ENCODE data around the gene C20orf204. TPM values are rescaled to one million over a fixed set of nuclear protein-coding genes. Genes with fewer than 3 reads are reported as not detected.

The C20orf204 gene
- total RNA-seq: 1 to 10 TPM in 1 of 2 donors, under 1 TPM in 1; 0.64 to 3.1 TPM

- no peak within 1 kb of the TSS for H3K4me3 ChIP-seq
- TF ChIP-seq CTCF (IDR thresholded peaks at IDR 0.05) (no peak), POLR2A (IDR thresholded peaks at IDR 0.05) (no peak), POLR2AphosphoS5 (IDR thresholded peaks at IDR 0.05) (no peak)
- no peak for DNase-seq (ENCODE audit: low spot score)
- H3K9me3 ChIP-seq: no peaks in the 10 kb centered on the region
- peaks cover 3% of the 10 kb centered on the region for H3K4me1 ChIP-seq (replicated peaks)
- no peaks in the 10 kb centered on the region for H3K36me3 ChIP-seq
- H3K27ac ChIP-seq: no peak within 1 kb of the TSS
- intact Hi-C loops (cut with DNase I): no loop called here
- H3K27me3 ChIP-seq (replicated peaks; ENCODE audit: insufficient read depth): no peaks in the 10 kb centered on the region
- WGBS: 83% methylated on average over 10 of the region's 10 CpGs
Observed at GRCh38 chr20:64035933-64036345, at the start of gene C20orf204. Gene C20orf204, plus strand, starts transcription at chr20:64036182. Its CDS starts 142 bp downstream, at chr20:64036324.

- 91% methylated on average over 12 of the region's 12 CpGs for WGBS
- Histone ChIP-seq H3K4me1 (replicated peaks) (no peaks in the 10 kb centered on the region), H3K27me3 (replicated peaks; ENCODE audit: insufficient read depth) (no peaks in the 10 kb centered on the region), H3K36me3 (peaks cover 12 to 28% of the 10 kb centered on the region in 2 donors), H3K27ac (no peak overlapping the region), H3K9me3 (no peaks in the 10 kb centered on the region), H3K4me3 (no peak overlapping the region)
- TF ChIP-seq CTCF (IDR thresholded peaks at IDR 0.05) (no peak), POLR2AphosphoS5 (IDR thresholded peaks at IDR 0.05) (no peak), POLR2A (IDR thresholded peaks at IDR 0.05) (no peak)
- no peak for DNase-seq (ENCODE audit: low spot score)
- intact Hi-C loops (cut with DNase I): no loop called here
Observed at GRCh38 chr20:64000906-64001305, 35.1 kb upstream of the C20orf204 start.

- Histone ChIP-seq H3K27ac (no peak overlapping the region), H3K4me1 (replicated peaks) (no peaks in the 10 kb centered on the region), H3K27me3 (replicated peaks; ENCODE audit: insufficient read depth) (no peaks in the 10 kb centered on the region), H3K36me3 (peaks cover 12 to 28% of the 10 kb centered on the region in 2 donors), H3K4me3 (no peak overlapping the region), H3K9me3 (no peaks in the 10 kb centered on the region)
- intact Hi-C loops (cut with DNase I): no loop called here
- DNase-seq (ENCODE audit: low spot score): peak; percentile 59
- 20% methylated on average over 11 of the region's 11 CpGs for WGBS
- TF ChIP-seq POLR2AphosphoS5 (IDR thresholded peaks at IDR 0.05): peak; percentile 52
- TF ChIP-seq CTCF (IDR thresholded peaks at IDR 0.05): no peak
Observed at GRCh38 chr20:64001607-64002011, 34.4 kb upstream of the C20orf204 start.

GRCh38 chr20:64003960-64004725 lies 31.8 kb upstream of the C20orf204 start:
- no peaks in the 10 kb centered on the region for H3K4me1 ChIP-seq (replicated peaks)
- intact Hi-C loops (cut with DNase I): no loop called here
- H3K27ac ChIP-seq: no peak overlapping the region
- no peak overlapping the region for H3K4me3 ChIP-seq
- peaks cover 8 to 21% of the 10 kb centered on the region in 2 donors for H3K36me3 ChIP-seq
- TF ChIP-seq POLR2AphosphoS5 (IDR thresholded peaks at IDR 0.05) (no peak), CTCF (IDR thresholded peaks at IDR 0.05) (no peak), POLR2A (IDR thresholded peaks at IDR 0.05) (no peak)
- WGBS: 57% methylated on average over 7 of the region's 7 CpGs
- H3K27me3 ChIP-seq (replicated peaks; ENCODE audit: insufficient read depth): no peaks in the 10 kb centered on the region
- no peak for DNase-seq (ENCODE audit: low spot score)
- no peaks in the 10 kb centered on the region for H3K9me3 ChIP-seq

GRCh38 chr20:64005394-64005793 lies 30.6 kb upstream of the C20orf204 start:
- H3K4me1 ChIP-seq (replicated peaks): no peaks in the 10 kb centered on the region
- H3K36me3 ChIP-seq: peaks cover 10 to 16% of the 10 kb centered on the region in 2 donors
- H3K9me3 ChIP-seq: no peaks in the 10 kb centered on the region
- TF ChIP-seq POLR2A (IDR thresholded peaks at IDR 0.05) (no peak), CTCF (IDR thresholded peaks at IDR 0.05) (no peak)
- H3K4me3 ChIP-seq: no peak overlapping the region
- 86% methylated on average over 6 of the region's 6 CpGs for WGBS
- H3K27ac ChIP-seq: no peak overlapping the region
- intact Hi-C loops (cut with DNase I): no loop called here
- no peak for DNase-seq (ENCODE audit: low spot score)
- no peaks in the 10 kb centered on the region for H3K27me3 ChIP-seq (replicated peaks; ENCODE audit: insufficient read depth)

Measured in prostate gland (tissue), 2 donors.